H9 (cell line): ENCODE results near the gene DNAH11. TPM values are rescaled to one million over a fixed set of nuclear protein-coding genes. Genes with fewer than 3 reads are reported as not detected.

Experiments used
- DNase-seq: peaks from one replicate; pipeline ENCODE4 v3.0.0-alpha.2; 2017
- H2AFZ ChIP-seq: one replicate; pipeline ENCODE4 v1.6.1; 2013; ENCODE audit warnings: mild to moderate bottlenecking, low read length, control low read depth, moderate library complexity
- H2AK5ac ChIP-seq: 2 replicates; pipeline ENCODE4 v1.6.1; 2013; ENCODE audit warnings: low read length, control low read depth, mixed read lengths; ENCODE audit not compliant: insufficient read length
- H2BK120ac ChIP-seq: one replicate; pipeline ENCODE4 v1.6.1; 2013; ENCODE audit warnings: low read depth, mild to moderate bottlenecking, low read length, control low read depth, inconsistent platforms; ENCODE audit not compliant: poor library complexity, severe bottlenecking
- H2BK12ac ChIP-seq: 2 replicates; pipeline ENCODE4 v1.6.1; 2013; ENCODE audit warnings: low read length, control low read depth, mixed read lengths, low read depth; ENCODE audit not compliant: insufficient read length
- H2BK15ac ChIP-seq: 2 replicates; pipeline ENCODE4 v1.6.1; 2013; ENCODE audit warnings: low read depth, low read length, control low read depth
- H2BK20ac ChIP-seq: one replicate; pipeline ENCODE4 v1.6.1; 2013; ENCODE audit warnings: low read depth, mild to moderate bottlenecking, low read length, control low read depth, inconsistent platforms; ENCODE audit not compliant: poor library complexity, severe bottlenecking
- H2BK5ac ChIP-seq: 2 replicates; pipeline ENCODE4 v1.6.1; 2013; ENCODE audit warnings: low read length, control low read depth, mixed read lengths; ENCODE audit not compliant: insufficient read length
- H3K14ac ChIP-seq: 2 replicates; pipeline ENCODE4 v1.6.1; 2013; ENCODE audit warnings: low read length, control low read depth; ENCODE audit not compliant: insufficient read depth
- H3K18ac ChIP-seq: 2 replicates; pipeline ENCODE4 v1.6.1; 2013; ENCODE audit warnings: low read depth, mild to moderate bottlenecking, mixed read lengths, low read length, control low read depth; ENCODE audit not compliant: insufficient read length
- H3K23ac ChIP-seq: 2 replicates; pipeline ENCODE4 v1.6.1; 2013; ENCODE audit warnings: low read length, control low read depth, mixed read lengths, low read depth; ENCODE audit not compliant: insufficient read length
- H3K23me2 ChIP-seq: 2 replicates; pipeline ENCODE4 v1.6.1; 2013; ENCODE audit warnings: low read depth, mild to moderate bottlenecking, mixed read lengths, low read length, control low read depth; ENCODE audit not compliant: insufficient read length, poor library complexity, severe bottlenecking
- H3K27ac ChIP-seq: 2 replicates; pipeline ENCODE4 v1.5.1; 2013; ENCODE audit warnings: low read length, control low read depth, mixed read lengths, low read depth; ENCODE audit not compliant: insufficient read length
- H3K27me3 ChIP-seq: 2 replicates; pipeline ENCODE4 v1.6.1; 2013; ENCODE audit warnings: low read length, control low read depth, inconsistent platforms; ENCODE audit not compliant: insufficient read depth
- H3K4ac ChIP-seq: 2 replicates; pipeline ENCODE4 v1.6.1; 2013; ENCODE audit warnings: low read depth, mild to moderate bottlenecking, control low read depth, inconsistent platforms, low read length, moderate library complexity
- H3K4me1 ChIP-seq: 2 replicates; pipeline ENCODE4 v1.6.1; 2013; ENCODE audit warnings: low read length, control low read depth, inconsistent platforms; ENCODE audit not compliant: insufficient read depth
- H3K4me2 ChIP-seq: 2 replicates; pipeline ENCODE4 v1.6.1; 2013; ENCODE audit warnings: low read length, control low read depth, mixed read lengths; ENCODE audit not compliant: insufficient read length, insufficient read depth
- H3K56ac ChIP-seq: 2 replicates; pipeline ENCODE4 v1.6.1; 2013; ENCODE audit warnings: low read depth, mild to moderate bottlenecking, mixed read lengths, low read length, control low read depth; ENCODE audit not compliant: insufficient read length
- H3K79me1 ChIP-seq: 2 replicates; pipeline ENCODE4 v1.6.1; 2013; ENCODE audit warnings: low read depth, mild to moderate bottlenecking, moderate library complexity, low read length, control low read depth, inconsistent platforms; ENCODE audit not compliant: insufficient read depth, poor library complexity, severe bottlenecking
- H3K79me2 ChIP-seq: 2 replicates; pipeline ENCODE4 v1.6.1; 2013; ENCODE audit warnings: low read length, control low read depth, inconsistent platforms; ENCODE audit not compliant: insufficient read depth
- H3K9ac ChIP-seq: 2 replicates; pipeline ENCODE4 v1.6.1; 2013; ENCODE audit warnings: low read length, control low read depth, mixed read lengths; ENCODE audit not compliant: insufficient read length; ENCODE audit errors: extremely low read depth
- H3K9me3 ChIP-seq: one replicate; pipeline ENCODE4 v1.6.1; 2013; ENCODE audit warnings: low read depth, low read length, inconsistent platforms; ENCODE audit not compliant: control insufficient read depth
- H3T11ph ChIP-seq: one replicate; pipeline ENCODE4 v1.6.1; 2013; ENCODE audit warnings: mild to moderate bottlenecking, low read length, control low read depth, inconsistent platforms
- H4K20me1 ChIP-seq: one replicate; pipeline ENCODE4 v1.6.1; 2013; ENCODE audit not compliant: control insufficient read depth, insufficient read length, insufficient read depth
- H4K5ac ChIP-seq: 2 replicates; pipeline ENCODE4 v1.6.1; 2013; ENCODE audit warnings: low read depth, mild to moderate bottlenecking, mixed read lengths, low read length, control low read depth; ENCODE audit not compliant: insufficient read length
- H4K8ac ChIP-seq: replicated peaks from 2 replicates; pipeline ENCODE4 v1.6.1; 2013; ENCODE audit warnings: low read length, control low read depth, mixed read lengths, low read depth; ENCODE audit not compliant: insufficient read length
- H4K91ac ChIP-seq: 2 replicates; pipeline ENCODE4 v1.6.1; 2013; ENCODE audit warnings: low read depth, mild to moderate bottlenecking, moderate library complexity, mixed read lengths, low read length, control low read depth; ENCODE audit not compliant: insufficient read length
- H3K27ac Mint-ChIP-seq, 3 experiments: 2 replicates in 2 of 3; 3 replicates in 1 of 3; pipeline ENCODE4 v1.8.0; 2020 to 2021; ENCODE audit warnings: mixed read lengths in 3 of 3, mild to moderate bottlenecking in 1 of 3, moderate library complexity in 1 of 3
- H3K27me3 Mint-ChIP-seq: 2 replicates; pipeline ENCODE4 v1.8.0; 2021; ENCODE audit warnings: low read depth, mild to moderate bottlenecking, moderate library complexity, mixed read lengths
- H3K36me3 Mint-ChIP-seq, 3 experiments: 2 replicates in 2 of 3; 3 replicates in 1 of 3; pipeline ENCODE4 v1.8.0; 2020 to 2021; ENCODE audit warnings: low read depth in 3 of 3, mixed read lengths in 3 of 3; ENCODE audit not compliant: insufficient read depth in 1 of 3
- H3K4me1 Mint-ChIP-seq, 2 experiments: 2 replicates each; pipeline ENCODE4 v1.8.0; 2020; ENCODE audit warnings: mixed read lengths in 2 of 2
- H3K4me3 Mint-ChIP-seq, 2 experiments: 2 replicates in 1 of 2; 3 replicates in 1 of 2; pipeline ENCODE4 v1.8.0; 2020 to 2021; ENCODE audit warnings: mild to moderate bottlenecking in 2 of 2, mixed read lengths in 2 of 2, moderate library complexity in 1 of 2
- H3K9me3 Mint-ChIP-seq, 2 experiments: 2 replicates in 1 of 2; 3 replicates in 1 of 2; pipeline ENCODE4 v1.8.0; 2020; ENCODE audit warnings: mild to moderate bottlenecking in 2 of 2, mixed read lengths in 2 of 2, moderate library complexity in 1 of 2
- CTCF ChIP-seq: fragments of 200-600 bp; sonication (generic); conservative IDR thresholded peaks from 3 replicates; pipeline ENCODE4 v1.8.0; 2021; ENCODE audit warnings: antibody characterized with exemption, mild to moderate bottlenecking
- WGBS: extraction: QIAGEN DNeasy Blood & Tissue Kit; methylation state at CpG from one replicate; pipeline ENCODE4 v1.1.7; 2013; ENCODE audit warnings: missing lambda C conversion rate, low lambda C conversion rate, mixed read lengths; ENCODE audit not compliant: insufficient read length; ENCODE audit errors: extremely low coverage; 5-methylcytosine and 5-hydroxymethylcytosine counted together
- total RNA-seq: library from RNA; stranded (reverse); gene quantifications from 2 replicates; pipeline ENCODE4 v1.2.1, GENCODE V29; 2021

Gene DNAH11
- total RNA-seq, 1 experiment from 2014 or later = 2.5 TPM

DNA sequence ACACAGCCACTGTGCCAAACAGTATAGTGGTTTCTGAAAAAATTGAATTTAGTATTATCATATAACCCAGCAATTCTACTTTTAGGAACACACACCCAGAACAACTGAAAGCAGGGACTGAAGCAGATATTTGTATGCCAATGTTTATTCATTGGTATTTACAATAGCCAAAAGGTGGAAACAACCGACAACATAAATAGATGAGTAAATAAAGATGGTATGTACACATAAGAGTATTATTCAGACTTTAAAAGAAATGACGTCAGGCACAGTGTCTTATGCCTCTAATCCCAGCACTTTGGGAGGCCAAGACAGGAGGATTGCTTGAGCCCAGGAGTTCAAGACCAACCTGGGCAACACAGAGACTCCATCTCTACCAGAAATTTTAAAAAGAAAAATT, 395.6 kb downstream of the DNAH11 start:
- Histone ChIP-seq H3K79me2 (peaks cover 38% of the 10 kb centered on the region; the same call in 1 of the 2 replicates), H2AK5ac (no peak overlapping the region), H3K9me3 (no peaks in the 10 kb centered on the region), H4K20me1 (no peaks in the 10 kb centered on the region), H3K27ac (no peak overlapping the region), H3K56ac (no peak overlapping the region), H4K91ac (no peak overlapping the region), H2BK120ac (no peak overlapping the region), H4K5ac (no peak overlapping the region), H3T11ph (no peak overlapping the region), H4K8ac (no peak overlapping the region), H3K79me1 (peaks cover 3% of the 10 kb centered on the region), H3K18ac (no peak overlapping the region), H2BK12ac (no peak overlapping the region), H3K27me3 (no peaks in the 10 kb centered on the region), H3K23me2 (no peaks in the 10 kb centered on the region), H2AFZ (no peak overlapping the region), H2BK20ac (no peak overlapping the region), H3K4me2 (no peak overlapping the region), H3K9ac (no peak overlapping the region), H2BK15ac (no peak overlapping the region), H3K4ac (no peak overlapping the region), H2BK5ac (no peak overlapping the region), H3K4me1 (peaks cover 11% of the 10 kb centered on the region; the same call in 1 of the 2 replicates), H3K14ac (no peak overlapping the region), H3K23ac (no peak overlapping the region)
- H3K27me3 Mint-ChIP-seq = no peaks in the 10 kb centered on the region
- H3K4me3 Mint-ChIP-seq = no peak overlapping the region
- no peak for TF ChIP-seq CTCF
- H3K27ac Mint-ChIP-seq = no peak overlapping the region
- H3K36me3 Mint-ChIP-seq = peaks cover 21 to 36% (median 33%) of the 10 kb centered on the region in 3 experiments
- H3K9me3 Mint-ChIP-seq = peaks cover under 1 to 7% of the 10 kb centered on the region in 2 experiments; a peak in 3 of 5 replicates
- DNase-seq = no peak
- WGBS = no CpG with 5 or more reads among the region's 2 CpGs
- peaks cover 45 to 47% of the 10 kb centered on the region in 2 experiments for H3K4me1 Mint-ChIP-seq
